VCaP (cell line): ENCODE measurements around the gene VGLL4.

Source experiments
- H3K27ac ChIP-seq: fragments of 450-650 bp; 2 replicates; pipeline ENCODE4 v1.5.1; 2017
- TF ChIP-seq, protein P1 (sequence below): fragments of 450-650 bp; conservative IDR thresholded peaks from 2 replicates; pipeline ENCODE4 v1.5.1; 2017; ENCODE audit warnings: mild to moderate bottlenecking, moderate library complexity

Gene VGLL4

DNA sequence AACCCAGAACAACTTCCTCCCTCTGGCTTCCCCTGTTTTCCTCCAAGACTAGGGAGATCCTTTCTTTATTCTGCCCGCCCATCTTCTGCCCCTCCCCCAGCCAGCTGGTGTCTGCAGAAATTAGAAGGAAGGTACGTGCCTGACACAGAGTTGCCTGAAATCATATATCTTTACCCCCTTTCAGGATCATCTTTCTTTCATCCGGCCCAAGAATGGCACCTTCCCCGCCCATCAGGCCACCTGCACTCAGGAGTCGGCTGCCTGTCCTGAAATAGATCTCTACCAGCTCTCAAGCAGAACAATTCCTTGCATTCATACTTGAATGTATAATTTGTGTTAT, 133.7 kb downstream of the VGLL4 start:
- peak overlapping the region; percentile 76 for H3K27ac ChIP-seq
- TF ChIP-seq, protein P1, sequence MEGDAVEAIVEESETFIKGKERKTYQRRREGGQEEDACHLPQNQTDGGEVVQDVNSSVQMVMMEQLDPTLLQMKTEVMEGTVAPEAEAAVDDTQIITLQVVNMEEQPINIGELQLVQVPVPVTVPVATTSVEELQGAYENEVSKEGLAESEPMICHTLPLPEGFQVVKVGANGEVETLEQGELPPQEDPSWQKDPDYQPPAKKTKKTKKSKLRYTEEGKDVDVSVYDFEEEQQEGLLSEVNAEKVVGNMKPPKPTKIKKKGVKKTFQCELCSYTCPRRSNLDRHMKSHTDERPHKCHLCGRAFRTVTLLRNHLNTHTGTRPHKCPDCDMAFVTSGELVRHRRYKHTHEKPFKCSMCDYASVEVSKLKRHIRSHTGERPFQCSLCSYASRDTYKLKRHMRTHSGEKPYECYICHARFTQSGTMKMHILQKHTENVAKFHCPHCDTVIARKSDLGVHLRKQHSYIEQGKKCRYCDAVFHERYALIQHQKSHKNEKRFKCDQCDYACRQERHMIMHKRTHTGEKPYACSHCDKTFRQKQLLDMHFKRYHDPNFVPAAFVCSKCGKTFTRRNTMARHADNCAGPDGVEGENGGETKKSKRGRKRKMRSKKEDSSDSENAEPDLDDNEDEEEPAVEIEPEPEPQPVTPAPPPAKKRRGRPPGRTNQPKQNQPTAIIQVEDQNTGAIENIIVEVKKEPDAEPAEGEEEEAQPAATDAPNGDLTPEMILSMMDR: no peak

DNA sequence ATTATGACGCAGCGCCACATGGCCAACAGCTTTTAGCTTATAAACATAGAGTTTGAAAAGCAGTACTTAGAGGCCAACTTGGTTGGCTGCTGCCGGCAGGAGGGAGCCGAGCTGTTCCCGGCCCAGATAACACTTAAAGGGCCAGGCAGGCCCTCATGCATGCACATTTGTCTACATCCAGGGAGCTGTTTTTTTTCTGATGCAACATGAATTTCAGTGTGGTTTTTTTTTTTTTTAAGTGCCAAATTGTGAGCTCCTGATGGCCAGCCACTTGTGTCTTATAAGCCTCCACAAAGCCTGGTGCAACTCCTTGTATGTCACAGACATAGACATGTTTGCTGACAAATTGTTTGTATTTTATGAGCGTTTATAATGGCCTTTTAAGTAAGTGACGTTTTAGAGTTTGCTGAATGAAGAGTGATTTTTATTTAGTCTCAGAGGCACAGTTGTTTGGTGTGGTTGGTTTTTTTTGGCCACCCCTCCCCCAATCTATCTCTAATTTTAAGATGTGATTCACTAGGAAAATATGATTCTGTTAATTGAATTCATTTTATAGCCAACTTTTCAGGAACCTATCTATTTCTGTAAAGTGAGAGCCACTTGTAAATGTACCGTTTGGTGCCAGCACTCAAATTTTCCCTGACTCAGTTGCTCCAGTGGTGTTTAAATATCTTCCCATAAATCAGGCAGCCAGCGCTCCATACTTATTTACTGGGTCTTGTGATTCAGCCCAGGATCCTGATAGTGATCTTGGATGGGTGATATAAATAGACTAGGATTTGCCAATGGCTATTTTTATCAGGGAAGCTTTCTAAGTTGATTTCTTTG, 134.3 kb downstream of the VGLL4 start:
- TF ChIP-seq, protein P1: no peak
- peak overlapping the region; percentile 76 for H3K27ac ChIP-seq

DNA sequence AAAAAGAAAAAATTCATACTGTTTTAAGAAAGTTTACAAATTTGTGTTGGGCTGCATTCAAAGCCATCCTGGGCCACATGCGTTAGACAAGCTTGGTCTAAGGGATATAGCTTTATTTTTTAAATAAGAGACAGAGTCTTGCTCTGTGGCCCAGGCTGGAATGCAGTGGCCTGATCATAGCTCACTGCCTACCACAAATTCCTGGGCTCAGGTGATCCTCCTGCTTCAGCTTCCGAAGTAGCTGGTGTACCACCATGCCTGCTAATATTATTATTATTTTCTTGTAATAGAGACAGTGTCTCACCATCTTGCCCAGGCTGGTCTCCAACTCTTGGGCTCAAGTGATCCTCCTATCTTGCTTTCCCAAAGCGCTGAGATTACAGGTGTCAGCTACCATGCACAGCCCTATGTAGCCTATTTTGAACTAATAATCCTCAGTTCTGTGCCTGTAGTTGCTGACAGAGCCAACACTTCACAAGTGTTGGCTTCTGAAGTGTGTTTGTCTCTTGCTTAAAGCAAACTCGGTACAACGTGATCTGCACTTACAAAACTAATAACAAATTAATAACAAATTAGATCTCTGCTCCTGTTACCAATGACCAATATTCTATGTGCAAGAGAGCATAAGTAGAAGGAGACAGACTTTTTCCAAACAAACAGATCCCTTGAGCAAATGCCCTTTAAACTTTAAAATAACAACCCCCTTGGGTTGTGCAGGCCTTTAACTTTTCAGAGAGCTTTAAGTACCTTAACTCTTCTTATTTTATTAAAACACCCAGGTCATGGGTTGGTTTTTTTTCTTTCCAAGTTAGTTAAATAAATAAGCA, 135.2 kb downstream of the VGLL4 start:
- H3K27ac ChIP-seq: peak overlapping the region; percentile 76
- TF ChIP-seq, protein P1: no peak

DNA sequence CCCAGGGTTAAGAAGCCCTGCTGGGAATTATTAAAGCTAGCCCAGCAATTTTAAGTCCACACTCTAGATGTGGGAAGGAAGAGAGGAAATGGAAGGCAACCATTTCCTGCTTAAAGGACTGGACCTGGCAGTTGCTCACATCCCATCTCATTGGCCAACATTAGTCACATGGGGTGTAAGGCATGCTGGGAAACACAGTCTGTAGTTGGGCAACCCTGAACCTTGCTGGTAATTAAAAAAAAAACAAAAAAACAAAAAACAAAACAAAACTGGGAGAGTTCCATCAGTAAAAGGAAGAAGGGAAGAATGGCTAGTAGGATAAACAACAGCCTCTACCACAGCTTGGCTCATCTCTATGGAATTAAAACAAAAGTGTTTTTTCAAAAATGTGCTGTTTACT, 136.0 kb downstream of the VGLL4 start:
- peak overlapping the region; percentile 76 for H3K27ac ChIP-seq
- TF ChIP-seq, protein P1: no peak
